NCI-H524 treated with DMSO at 0.1 percent for 48 hours (cell line): ENCODE measurements around the gene ACVR1.
"Not testable (repeated sequence)": the region's sequence is repeated elsewhere in the genome, so short reads cannot be mapped to it uniquely, and the experiment has no call there.

Experiments
- DNase-seq: peaks from one replicate; lab custom pipeline; 2025; lab: John Stamatoyannopoulos, UW

ACVR1 gene

DNA sequence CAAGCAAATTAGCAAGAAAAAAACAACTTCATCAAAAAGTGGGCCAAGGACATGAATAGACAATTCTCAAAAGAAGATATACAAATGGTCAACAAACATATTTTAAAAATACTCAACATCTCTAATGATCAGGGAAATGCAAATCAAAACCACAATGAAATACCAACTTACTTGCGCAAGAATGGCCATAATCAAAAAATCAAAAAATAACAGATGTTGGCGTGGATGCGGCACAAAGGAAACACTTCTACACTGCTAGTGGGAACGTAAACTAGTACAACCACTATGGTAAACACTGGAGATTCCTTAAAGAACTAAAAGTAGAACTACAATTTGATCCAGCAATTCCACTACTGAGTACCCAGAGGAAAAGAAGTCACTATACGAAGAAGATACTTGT, 119.7 kb downstream of the ACVR1 start:
- DNase-seq: not testable (repeated sequence)

DNA sequence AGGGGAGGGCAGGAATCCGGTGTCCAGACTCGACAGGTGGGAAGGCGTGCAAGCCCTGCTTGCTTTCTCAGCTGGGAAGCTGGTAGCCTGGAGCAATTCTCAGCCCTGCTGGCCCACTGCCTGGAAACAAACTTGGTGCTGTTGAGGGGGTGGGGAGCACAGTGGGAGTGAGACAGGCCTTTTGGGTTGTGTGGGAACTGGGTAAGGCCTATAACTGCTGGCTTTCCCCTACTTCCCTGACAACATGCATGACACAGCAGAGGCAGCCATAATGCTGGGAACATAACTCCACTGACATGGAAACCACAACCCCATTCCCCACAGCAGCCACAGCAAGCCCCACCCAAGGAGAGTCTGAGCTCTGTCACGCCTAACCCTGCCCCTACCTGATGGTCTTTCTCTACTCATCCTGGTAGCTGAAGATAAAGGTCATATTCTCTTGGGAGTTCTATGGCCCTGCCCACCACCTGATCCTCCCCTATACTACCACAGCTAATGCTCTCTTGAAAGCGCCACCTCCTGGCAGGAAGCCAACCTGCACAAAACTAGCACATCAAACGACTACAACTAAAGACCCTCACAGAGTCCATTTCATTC, 124.6 kb downstream of the ACVR1 start:
- DNase-seq: no peak

DNA sequence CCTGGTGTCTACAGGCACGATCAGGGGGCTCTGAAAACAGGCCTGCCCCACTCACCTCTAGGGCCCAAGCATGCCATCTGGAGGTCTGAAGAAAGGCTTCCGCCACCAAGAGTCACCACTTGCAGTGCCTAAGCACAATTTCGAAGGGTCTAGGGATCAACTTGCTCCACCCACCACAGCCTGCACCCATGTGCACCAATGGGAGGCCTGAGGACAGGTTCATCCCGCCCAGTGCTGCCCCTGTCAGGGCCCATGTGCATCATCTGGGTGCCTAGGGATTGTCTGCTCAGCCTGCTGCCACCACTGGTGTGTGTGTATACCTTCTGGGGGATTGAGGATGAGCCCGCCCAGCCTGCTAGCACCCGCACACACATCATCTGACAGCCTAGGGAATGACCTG, 126.4 kb downstream of the ACVR1 start:
- no peak for DNase-seq

DNA sequence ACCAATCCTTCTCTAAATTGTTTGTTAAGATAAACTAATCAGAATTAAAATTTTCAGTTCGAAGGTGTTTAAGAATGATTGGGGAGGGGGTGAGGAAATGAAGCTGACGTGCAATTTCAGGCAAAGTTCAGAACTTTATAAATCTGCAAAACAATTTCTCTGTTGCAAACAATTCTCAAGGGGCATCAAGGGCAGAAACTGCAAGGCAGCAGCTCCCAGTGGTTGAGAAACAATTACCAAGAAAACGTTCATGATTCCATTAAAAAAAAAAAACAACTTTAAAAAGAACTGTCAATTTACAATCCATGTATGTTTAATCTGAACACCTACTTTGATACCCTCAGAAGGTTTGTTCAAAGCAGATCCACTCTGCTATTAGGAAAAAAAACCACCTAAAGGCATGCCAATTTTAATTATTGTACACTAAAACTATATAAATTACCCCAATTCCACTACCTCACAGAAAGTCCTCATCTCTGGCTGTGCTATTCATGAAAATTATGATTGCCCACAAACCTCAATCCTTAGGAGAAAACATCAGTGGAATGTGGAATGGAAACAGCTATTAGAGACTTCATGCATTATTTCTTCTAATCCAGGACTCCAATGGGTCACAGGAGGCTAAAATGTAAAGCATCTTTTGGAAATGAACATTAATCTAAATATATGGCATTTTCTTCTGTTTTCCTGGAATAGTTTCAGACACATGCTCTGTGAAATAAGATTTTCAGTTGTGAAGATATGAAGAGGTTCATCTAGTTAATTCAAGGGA, 127.6 kb downstream of the ACVR1 start:
- DNase-seq: no peak

DNA sequence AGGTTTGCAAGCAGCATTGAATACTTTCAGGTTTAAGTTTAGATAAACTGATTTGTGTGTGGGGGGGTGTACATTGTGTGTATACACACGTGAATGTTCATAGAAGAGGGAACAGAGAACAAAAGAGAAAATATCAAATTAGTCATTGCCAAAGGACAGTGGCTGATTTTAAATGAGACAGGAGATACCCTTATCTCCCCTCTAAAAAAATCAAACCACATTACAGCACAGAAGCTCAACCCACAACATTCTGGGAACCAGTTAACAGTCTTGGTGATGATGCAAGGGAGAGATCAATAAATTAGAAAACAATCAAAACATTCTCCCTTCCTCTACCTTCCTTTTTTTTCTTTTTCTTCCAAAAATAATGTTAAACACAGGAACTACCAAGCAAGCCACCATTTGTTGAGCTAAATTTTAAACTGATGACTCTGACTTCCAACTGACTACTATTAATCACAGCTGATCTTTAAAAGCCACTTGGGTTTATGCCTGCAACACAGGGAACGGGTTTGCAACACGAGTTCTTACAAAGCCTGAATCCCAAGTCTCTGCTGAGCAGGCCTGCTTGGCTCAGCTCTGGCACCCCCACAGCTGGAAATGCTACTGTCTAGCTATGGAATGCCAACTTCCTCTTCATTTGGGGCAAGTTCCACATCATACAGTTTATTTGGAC, 128.3 kb downstream of the ACVR1 start:
- DNase-seq: no peak

DNA sequence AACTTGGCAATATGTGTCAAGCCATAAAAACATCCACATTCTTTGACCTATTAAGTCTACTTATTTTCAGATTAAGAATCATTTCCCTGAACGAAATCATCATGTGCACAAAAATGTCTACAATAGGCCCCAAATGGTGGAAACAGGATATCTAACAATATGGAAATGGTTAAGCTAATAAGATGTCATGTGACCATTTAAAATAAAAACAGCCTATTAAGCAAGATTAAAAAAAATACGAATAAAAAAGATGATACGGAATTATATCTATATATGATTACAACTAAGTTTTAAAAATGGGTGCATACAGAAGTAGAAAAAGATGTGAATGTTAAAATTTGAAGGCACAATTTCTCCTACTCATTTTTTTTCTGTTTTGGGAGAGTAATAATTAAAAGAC, 128.8 kb downstream of the ACVR1 start:
- DNase-seq: no peak

DNA sequence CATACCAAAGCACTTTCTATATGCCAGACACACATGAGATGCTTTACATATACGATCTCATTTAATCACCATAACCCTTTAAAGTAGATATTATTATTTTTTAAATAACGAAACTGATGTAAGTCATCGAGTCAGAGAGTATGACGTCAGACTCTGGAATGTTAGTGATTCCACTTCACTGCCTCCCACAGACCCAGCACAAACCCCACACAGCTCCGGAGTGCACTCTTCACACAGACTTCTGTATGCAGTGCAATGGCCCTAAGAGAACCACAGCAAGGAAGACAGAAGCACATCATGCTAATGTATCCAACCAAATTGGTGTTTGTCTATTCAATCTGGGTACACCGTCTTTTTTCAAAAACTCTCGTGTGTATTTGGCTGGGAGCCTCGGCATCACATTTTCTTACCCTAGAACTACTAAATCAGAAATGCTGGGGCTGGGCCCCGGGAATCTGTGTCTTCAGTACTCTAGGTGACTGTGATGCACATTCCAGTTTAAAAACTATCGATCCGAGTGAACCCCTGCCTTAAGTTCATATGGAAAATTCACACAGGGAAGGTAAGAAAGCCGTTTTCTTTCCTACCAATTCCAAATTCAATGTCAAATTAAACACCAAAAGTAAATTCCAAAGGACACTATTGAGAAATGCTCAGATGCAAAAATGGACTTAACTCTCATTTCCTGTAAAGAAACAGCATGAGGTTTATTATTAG, 129.7 kb downstream of the ACVR1 start:
- DNase-seq: no peak

DNA sequence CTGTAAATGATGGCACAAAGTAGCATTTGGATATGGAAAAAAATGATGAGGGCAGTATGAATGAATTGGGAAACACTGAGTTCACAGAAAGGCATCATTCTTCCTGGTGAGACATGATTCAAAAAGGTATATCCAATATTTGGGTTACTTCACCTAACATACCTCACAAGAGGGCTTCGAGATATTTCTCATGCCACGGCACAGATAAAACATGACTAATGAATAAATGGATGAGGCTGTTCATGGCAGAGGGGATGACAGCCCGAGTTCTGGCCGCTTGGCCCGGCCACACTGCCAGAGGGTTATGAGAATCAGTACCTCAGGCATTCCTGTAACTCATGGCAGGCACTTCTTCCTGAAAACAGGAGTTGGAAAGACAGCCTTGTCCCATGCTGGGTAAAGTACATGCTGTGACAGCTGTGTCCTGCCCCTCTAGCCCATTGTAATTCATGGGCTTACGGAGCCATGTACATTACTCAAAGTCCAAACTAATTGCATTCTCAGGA, 131.5 kb downstream of the ACVR1 start:
- DNase-seq: no peak

DNA sequence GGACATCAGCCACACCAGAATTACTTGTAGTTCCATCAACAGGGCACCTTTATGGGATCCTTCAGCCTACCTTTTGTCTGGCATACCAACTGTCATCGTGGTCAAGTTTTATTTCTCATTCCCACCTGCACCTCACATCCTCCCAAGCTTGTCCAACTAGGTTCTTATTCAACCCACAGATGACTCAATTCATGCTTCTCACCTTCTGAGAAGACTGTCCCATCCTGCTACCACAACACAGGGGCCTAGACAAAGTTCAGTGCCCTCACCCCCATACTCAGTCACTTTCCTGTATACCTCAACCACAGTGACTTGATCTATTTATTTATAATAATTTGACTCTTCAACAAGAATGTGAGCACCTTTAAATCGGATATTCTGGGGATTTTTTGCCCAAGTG, 133.1 kb downstream of the ACVR1 start:
- no peak for DNase-seq

DNA sequence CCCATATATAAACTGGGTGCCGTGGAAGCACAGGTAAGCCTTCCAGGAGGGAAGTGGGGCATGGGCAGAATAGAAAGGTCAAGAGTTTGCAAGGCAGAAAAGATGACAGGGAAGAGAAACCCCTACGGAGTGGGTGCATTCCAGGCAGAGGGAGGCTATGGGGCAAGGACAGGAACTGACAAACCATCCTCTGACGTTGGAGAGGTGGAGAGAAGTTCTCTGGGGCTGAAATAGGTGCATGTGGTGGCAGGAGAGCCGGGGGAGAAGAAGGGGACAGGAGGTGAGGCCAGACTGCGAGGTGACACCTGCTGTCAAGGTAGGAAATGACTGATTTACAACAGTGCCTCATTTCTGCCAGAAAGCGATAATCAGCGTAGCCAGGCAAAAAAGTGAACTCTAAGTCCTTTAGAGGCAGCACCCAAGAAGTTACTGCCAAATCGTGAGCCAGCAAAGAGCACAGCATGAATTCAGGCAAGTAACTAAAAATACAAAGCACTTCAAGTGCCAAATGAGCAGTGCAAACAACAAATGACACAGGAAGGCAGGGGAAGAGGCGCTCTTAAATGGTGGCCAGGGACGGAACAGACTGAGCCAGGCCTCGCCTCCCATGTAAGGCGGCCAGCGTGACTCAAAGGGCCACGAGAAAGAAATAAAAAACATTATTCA, 134.2 kb downstream of the ACVR1 start:
- no peak for DNase-seq

DNA sequence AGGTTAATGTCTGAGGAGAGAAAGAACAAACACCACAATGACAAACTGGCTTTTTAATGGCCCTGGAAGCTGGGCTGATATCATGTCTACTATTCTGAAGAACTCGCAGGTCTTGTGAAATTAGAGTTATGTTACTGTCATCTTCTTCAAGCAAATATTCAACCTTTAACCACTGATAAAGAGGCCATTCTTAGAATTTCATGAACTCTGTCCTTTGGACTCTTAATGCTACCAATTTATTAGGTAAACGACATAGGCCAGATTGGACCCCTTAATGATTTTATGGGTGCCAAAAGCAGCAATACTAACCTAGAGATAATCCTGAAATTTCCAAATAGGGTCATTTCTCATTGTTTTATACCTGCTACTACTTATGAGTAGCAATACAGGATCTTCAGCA, 138.5 kb downstream of the ACVR1 start:
- no peak for DNase-seq

DNA sequence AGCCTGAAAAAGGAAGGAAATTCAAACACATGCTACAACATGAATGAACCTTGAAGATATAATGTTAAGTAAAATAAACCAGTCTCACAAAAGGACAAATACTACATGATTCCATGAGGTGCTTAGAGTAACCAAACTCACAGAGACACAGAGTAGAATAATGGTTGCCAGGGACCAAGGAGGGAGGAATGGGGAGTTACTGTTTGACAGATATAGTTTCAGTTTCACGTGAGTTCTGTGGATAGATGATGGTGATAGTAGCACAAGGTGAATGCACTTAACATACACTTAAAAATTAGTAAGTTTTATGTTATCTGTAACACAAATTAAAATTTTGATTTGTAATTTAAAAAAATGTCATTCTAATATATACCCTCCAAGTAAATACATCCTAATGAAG, 140.6 kb downstream of the ACVR1 start:
- no peak for DNase-seq

DNA sequence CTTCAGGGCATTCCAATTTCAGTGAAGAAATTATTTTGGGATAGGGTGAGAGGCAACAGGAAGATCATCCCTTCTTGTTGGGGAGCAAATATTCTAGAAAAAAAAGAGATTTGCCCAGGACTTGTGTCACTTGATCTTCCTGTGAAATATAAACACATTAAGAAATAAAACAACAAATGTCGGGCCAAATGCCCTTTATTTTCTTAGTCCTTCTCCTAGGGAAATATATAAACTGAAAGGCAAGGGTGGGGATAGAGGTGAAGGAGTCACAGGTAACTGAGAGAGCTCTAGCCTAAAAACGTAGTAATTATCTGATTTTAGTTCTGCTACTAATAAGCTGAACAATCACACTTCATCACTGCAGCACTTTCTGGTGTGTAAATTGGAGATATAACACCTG, 142.9 kb downstream of the ACVR1 start:
- DNase-seq: no peak

DNA sequence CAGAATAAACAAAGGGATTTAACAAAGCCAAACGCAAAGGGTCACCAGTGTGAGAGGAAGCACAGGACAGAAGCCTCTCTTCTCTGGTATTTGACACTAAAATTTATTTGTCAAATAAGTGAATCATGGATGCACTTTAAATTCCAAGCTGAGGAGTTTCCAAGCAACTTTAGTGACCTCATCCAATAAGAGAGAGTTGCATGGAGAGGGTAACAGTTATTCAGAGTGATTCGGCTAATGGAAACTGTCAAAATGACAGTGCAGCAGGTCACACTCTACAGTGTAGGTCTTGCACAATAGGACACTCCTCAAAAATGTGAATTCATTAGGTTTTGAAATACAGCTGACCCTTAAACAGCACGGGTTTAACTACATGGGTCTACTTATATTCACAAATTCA, 143.5 kb downstream of the ACVR1 start:
- no peak for DNase-seq

DNA sequence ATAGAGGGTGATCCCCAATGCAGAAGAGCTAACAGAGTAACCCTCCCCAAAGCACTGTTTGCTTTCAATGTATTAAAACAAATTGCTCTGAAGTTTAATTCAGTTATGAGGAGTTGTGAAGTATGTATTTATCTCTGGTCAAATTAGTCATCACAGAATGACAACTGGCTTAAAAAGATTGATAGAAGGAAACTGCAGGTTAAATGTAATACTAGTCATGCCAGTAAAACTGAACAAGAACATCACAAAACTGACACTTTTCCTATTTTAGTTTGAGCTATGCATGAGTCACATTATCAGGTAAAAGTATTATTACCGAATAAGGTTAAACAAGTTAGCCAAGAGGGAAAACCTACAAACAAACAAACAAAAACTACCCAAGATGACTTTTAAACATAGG, 148.4 kb downstream of the ACVR1 start:
- DNase-seq: no peak

DNA sequence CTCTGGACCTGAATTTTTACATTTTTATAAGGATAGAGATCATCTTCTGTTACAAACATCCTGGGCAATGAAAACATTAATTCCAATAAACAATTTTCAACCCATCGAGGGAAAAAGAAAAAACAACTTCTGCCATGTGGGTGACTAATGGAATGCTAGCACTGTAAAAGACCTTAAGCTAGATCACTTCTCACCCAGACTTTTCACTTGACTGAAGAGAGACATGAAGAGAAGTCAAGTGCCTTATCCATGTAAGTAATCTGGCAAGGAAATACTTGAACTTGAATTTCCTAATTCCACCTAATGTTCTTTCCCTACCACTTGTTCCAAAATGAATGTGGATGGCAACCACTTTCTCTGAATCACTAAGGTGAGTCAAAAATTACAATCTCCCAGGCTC, 149.2 kb downstream of the ACVR1 start:
- DNase-seq: no peak

DNA sequence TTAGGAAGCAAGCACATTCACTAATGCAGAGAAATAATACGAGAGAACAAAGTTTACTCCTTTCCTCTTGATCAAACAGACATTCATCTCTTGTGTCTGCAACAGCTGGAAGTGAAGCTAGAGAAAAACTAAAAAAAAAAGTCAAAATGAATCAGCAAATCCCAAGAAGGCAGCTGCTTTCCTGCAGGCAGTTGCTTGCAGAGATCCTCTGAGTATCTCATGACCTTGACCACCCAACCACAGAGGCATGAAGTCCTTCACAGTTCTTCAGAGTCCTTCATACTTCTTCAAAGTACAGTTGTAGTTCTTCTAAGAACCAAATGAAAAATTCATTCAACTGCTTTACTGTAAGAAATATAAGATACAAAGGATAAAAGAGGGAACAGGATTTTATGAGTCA, 150.3 kb downstream of the ACVR1 start:
- DNase-seq: no peak

DNA sequence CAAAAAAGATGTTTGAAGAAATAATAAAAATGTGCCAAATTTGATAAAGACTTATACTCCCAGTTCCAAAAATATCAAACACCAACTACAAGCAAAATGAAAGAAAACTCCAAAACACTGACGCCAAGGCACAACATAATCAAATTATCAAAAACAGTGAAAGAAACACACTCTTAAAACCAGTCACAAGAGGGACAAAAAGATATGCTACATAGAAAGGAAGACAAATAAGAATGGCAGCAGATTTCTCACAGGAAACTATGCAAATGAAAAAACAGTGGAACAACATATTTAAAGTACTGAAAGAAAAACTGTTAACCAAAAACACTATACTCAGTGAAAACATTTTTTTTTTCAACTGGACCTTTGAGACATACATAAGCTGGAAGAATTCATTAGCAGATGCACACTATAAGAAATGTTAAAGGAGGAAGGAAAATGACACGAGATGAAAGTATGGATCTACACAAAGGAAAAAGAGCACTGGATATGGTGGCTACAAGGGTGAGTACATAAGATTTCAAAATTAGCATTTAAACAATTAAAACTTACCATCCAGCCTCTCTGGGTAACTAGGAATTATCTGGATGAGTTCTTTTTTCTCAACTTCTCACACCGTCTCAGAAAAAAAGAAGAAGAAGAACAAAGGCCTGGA, 153.4 kb downstream of the ACVR1 start:
- DNase-seq: no peak

DNA sequence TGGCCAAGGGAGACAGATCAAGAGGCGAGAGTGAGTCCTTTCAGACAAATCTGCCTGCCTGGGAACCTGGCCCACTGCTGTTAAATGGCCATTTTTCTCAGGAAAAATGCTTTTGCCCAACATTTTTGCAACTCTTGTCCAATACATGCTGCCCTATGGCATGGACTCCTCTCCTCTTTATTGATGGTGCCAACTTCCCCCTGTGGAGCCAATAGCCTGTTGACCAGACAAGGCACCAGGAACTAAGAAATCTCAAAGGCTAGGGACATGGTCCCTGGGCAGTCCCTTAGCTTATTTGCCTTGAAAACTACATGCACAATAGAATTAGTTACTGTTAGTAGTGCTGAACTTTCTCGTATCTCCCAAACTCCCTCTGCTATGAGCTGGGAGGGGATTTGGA, 155.6 kb downstream of the ACVR1 start:
- DNase-seq: no peak

DNA sequence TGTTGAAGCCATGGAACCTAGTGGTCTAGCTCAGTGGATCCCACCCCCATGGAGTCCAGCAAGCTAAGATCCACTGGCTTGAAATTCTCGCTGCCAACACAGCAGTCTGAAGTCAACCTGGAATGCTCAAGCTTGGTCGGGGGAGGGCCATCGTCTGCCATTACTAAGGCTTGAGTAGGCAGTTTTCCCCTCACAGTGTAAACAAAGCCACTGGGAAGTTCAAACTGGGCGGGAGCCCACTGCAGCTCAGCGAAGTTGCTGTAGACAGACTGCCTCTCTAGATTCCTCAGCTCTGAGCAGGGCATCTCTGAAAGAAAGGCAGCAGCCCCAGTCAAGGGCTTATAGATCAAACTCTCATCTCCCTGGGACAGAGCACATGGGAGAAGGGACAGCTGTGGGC, 171.5 kb downstream of the ACVR1 start:
- DNase-seq: not testable (repeated sequence)

DNA sequence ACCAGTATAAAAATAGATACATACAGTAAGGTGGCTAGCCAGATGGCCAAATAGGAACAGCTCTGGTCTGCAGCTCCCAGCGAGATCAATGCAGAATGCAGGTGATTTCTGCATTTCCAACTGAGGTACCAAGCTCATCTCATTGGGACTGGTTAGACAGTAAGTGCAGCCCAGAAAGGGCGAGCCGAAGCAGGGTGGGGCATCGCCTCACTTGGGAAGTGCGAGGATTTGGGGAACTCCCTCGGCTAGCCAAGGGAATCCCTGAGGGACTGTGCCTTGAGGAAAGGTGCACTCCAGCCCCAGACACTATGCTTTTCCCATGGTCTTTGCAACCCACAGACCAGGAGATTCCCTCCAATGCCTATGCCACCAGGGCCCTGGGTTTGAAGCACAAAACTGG, 172.0 kb downstream of the ACVR1 start:
- DNase-seq: not testable (repeated sequence)

DNA sequence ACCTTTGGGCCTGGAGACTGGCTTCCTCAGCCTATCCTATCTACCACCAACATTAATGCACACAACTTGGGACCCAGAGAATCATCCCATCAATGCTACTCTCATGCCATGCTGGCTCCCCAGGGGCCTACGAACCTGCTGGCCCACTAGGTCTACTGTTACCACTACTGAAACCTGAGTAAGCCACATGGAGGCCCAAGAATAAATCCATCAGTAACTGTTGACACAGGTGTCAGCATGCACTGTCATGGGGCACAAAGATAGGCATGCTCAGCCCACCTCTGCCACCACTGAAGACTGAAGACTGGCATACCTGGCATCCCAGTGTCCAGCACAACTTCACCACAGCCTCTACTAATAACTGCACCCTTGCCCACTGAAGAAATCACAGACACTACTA, 176.3 kb downstream of the ACVR1 start:
- no peak for DNase-seq
